HEK293 (cell line): Measurements from ENCODE around the gene MMP1.

Experiments
- CTCF ChIA-PET: fragments of 350-600 bp; formaldehyde crosslinking; extraction: SDS; loops from one replicate; lab custom pipeline; 2021; ENCODE audit warnings: antibody characterized with exemption; lab: Yijun Ruan, JAX
- POLR2A ChIA-PET: fragments of 300-600 bp; formaldehyde crosslinking; extraction: SDS; loops from one replicate; lab custom pipeline; 2020; ENCODE audit warnings: antibody characterized with exemption, inconsistent platforms; lab: Yijun Ruan, JAX
- H3K27ac ChIP-seq: fragments of 200-500 bp; sonication (Bioruptor generic); 2 replicates; pipeline ENCODE4 v1.5.1; 2014; ENCODE audit warnings: low read depth, low read length, control low read depth, inconsistent platforms; ENCODE audit errors: extremely low read depth
- H3K36me3 ChIP-seq, 2 experiments: fragments of 200-500 bp in 1 of 2; sonication (Bioruptor generic) in 1 of 2; 1 replicate in 1 of 2; 2 replicates in 1 of 2; pipeline ENCODE4 v1.5.1; 2014 to 2017; ENCODE audit warnings: inconsistent platforms in 2 of 2, low read length in 2 of 2; ENCODE audit not compliant: control insufficient read depth in 2 of 2, insufficient read depth in 1 of 2
- H3K4me1 ChIP-seq: fragments of 200-500 bp; sonication (Bioruptor generic); 2 replicates; pipeline ENCODE4 v1.5.1; 2014; ENCODE audit warnings: mild to moderate bottlenecking, low read length, inconsistent platforms; ENCODE audit not compliant: control insufficient read depth, insufficient read depth
- H3K4me3 ChIP-seq: 2 replicates; pipeline ENCODE4 v1.5.1; 2011; ENCODE audit warnings: low read depth, mild to moderate bottlenecking, control low read depth, low read length, moderate library complexity
- H3K9me3 ChIP-seq: fragments of 200-500 bp; sonication (Bioruptor generic); 2 replicates; pipeline ENCODE4 v1.5.1; 2014; ENCODE audit warnings: low read depth, low read length, inconsistent platforms; ENCODE audit not compliant: control insufficient read depth, insufficient read depth
- GLI4 ChIP-seq: fragments of 450-650 bp; formaldehyde crosslinking; IDR thresholded peaks from 2 replicates; pipeline ENCODE4 v1.5.1; 2016; ENCODE audit warnings: missing biosample characterization, missing genetic modification characterization
- REPIN1 ChIP-seq: fragments of 450-650 bp; formaldehyde crosslinking; IDR thresholded peaks from 2 replicates; pipeline ENCODE4 v1.5.1; 2017; ENCODE audit warnings: missing biosample characterization, missing genetic modification characterization, low read depth
- SCRT1 ChIP-seq: fragments of 450-650 bp; formaldehyde crosslinking; IDR thresholded peaks from 2 replicates; pipeline ENCODE4 v1.5.1; 2016; ENCODE audit warnings: missing biosample characterization, missing genetic modification characterization, borderline replicate concordance
- SP2 ChIP-seq: fragments of 450-650 bp; formaldehyde crosslinking; IDR thresholded peaks from 2 replicates; pipeline ENCODE4 v1.5.1; 2016; ENCODE audit warnings: missing biosample characterization, missing genetic modification characterization
- ZBTB21 ChIP-seq: fragments of 450-650 bp; formaldehyde crosslinking; IDR thresholded peaks from 2 replicates; pipeline ENCODE4 v1.5.1; 2017; ENCODE audit warnings: missing biosample characterization, missing genetic modification characterization
- ZBTB7A ChIP-seq: fragments of 450-650 bp; formaldehyde crosslinking; IDR thresholded peaks from 2 replicates; pipeline ENCODE4 v1.5.1; 2016; ENCODE audit warnings: low read depth, missing biosample characterization, missing genetic modification characterization
- ZNF169 ChIP-seq: fragments of 450-650 bp; formaldehyde crosslinking; IDR thresholded peaks from 2 replicates; pipeline ENCODE4 v1.5.1; 2016; ENCODE audit warnings: missing biosample characterization, missing genetic modification characterization
- ZNF184 ChIP-seq: fragments of 450-650 bp; IDR thresholded peaks from 2 replicates; pipeline ENCODE4 v1.5.1; 2018; ENCODE audit warnings: missing biosample characterization, mild to moderate bottlenecking, missing genetic modification characterization
- ZNF19 ChIP-seq: fragments of 450-650 bp; formaldehyde crosslinking; IDR thresholded peaks from 2 replicates; pipeline ENCODE4; 2016; ENCODE audit warnings: missing biosample characterization, missing genetic modification characterization, low read depth
- ZNF2 ChIP-seq: fragments of 450-650 bp; formaldehyde crosslinking; IDR thresholded peaks from 2 replicates; pipeline ENCODE4 v1.5.1; 2016; ENCODE audit warnings: missing biosample characterization, missing genetic modification characterization
- ZNF221 ChIP-seq: fragments of 450-650 bp; formaldehyde crosslinking; IDR thresholded peaks from 2 replicates; pipeline ENCODE4 v1.5.1; 2017; ENCODE audit warnings: missing biosample characterization, missing genetic modification characterization, borderline replicate concordance
- ZNF23 ChIP-seq: fragments of 450-650 bp; formaldehyde crosslinking; IDR thresholded peaks from 2 replicates; pipeline ENCODE4 v1.5.1; 2016; ENCODE audit warnings: missing biosample characterization, missing genetic modification characterization, borderline replicate concordance
- ZNF394 ChIP-seq: fragments of 450-650 bp; formaldehyde crosslinking; IDR thresholded peaks from 2 replicates; pipeline ENCODE4 v1.5.1; 2016; ENCODE audit warnings: missing biosample characterization, missing genetic modification characterization, mild to moderate bottlenecking, moderate library complexity, borderline replicate concordance
- ZNF404 ChIP-seq: fragments of 450-650 bp; formaldehyde crosslinking; IDR thresholded peaks from 2 replicates; pipeline ENCODE4 v1.5.1; 2017; ENCODE audit warnings: missing biosample characterization, missing genetic modification characterization
- ZNF416 ChIP-seq: fragments of 450-650 bp; formaldehyde crosslinking; IDR thresholded peaks from 2 replicates; pipeline ENCODE4 v1.5.1; 2016; ENCODE audit warnings: missing biosample characterization, missing genetic modification characterization
- ZNF449 ChIP-seq: fragments of 450-650 bp; formaldehyde crosslinking; IDR thresholded peaks from 2 replicates; pipeline ENCODE4 v1.5.1; 2017; ENCODE audit warnings: missing biosample characterization, mild to moderate bottlenecking, missing genetic modification characterization, moderate library complexity
- ZNF521 ChIP-seq: fragments of 450-650 bp; formaldehyde crosslinking; IDR thresholded peaks from 2 replicates; pipeline ENCODE4 v1.5.1; 2017; ENCODE audit warnings: missing biosample characterization, mild to moderate bottlenecking, missing genetic modification characterization
- ZNF560 ChIP-seq: fragments of 450-650 bp; formaldehyde crosslinking; IDR thresholded peaks from 2 replicates; pipeline ENCODE4 v1.5.1; 2017; ENCODE audit warnings: missing biosample characterization, missing genetic modification characterization, borderline replicate concordance
- ZNF626 ChIP-seq: fragments of 450-650 bp; sonication (Bioruptor Pico); formaldehyde crosslinking; IDR thresholded peaks from 2 replicates; pipeline ENCODE4 v1.5.1; 2018; ENCODE audit warnings: missing biosample characterization, missing genetic modification characterization, inconsistent platforms
- ZNF677 ChIP-seq: fragments of 450-650 bp; IDR thresholded peaks from 2 replicates; pipeline ENCODE4 v1.5.0; 2018; ENCODE audit warnings: missing biosample characterization, mild to moderate bottlenecking, missing genetic modification characterization, moderate library complexity
- ZNF701 ChIP-seq: fragments of 450-650 bp; formaldehyde crosslinking; IDR thresholded peaks from 2 replicates; pipeline ENCODE4 v1.5.1; 2016; ENCODE audit warnings: missing biosample characterization, missing genetic modification characterization
- ZSCAN30 ChIP-seq: fragments of 450-650 bp; IDR thresholded peaks from 2 replicates; pipeline ENCODE4 v1.5.1; 2018; ENCODE audit warnings: missing biosample characterization, mild to moderate bottlenecking, missing genetic modification characterization, moderate library complexity
- TF ChIP-seq, protein P1 (sequence below): fragments of 450-650 bp; formaldehyde crosslinking; IDR thresholded peaks from 2 replicates; pipeline ENCODE4 v1.5.1; 2016; ENCODE audit warnings: missing biosample characterization, missing genetic modification characterization, borderline replicate concordance
- TF ChIP-seq, protein P2 (sequence below): fragments of 450-650 bp; formaldehyde crosslinking; IDR thresholded peaks from 2 replicates; pipeline ENCODE4 v1.5.1; 2016; ENCODE audit warnings: missing biosample characterization, missing genetic modification characterization, borderline replicate concordance
- TF ChIP-seq, protein P3 (sequence below): fragments of 450-650 bp; formaldehyde crosslinking; IDR thresholded peaks from 2 replicates; pipeline ENCODE4 v1.5.1; 2017; ENCODE audit warnings: missing biosample characterization, missing genetic modification characterization

Gene MMP1

DNA sequence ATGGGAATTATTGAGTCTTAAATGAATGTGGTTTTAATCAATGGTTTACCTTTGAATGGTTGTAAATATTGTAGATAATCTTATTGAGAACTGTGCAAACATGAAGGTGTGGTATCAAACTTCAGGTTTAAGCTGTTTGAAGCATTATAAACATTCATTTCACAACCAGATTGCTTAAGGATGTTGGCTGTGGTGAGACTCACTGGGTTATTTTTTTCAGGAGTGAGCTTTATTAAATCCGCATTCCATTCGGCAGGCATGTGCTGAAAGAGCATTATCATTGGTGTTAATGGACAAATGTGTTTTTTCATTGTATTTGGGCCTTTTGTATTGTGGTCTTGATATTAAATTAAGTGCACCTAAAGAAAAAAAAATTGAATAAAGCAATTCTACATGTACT lies 35.8 kb upstream of the MMP1 start (continued):
- TF ChIP-seq ZBTB7A (tag by site-specific recombination) (no peak), ZSCAN30 (tag by site-specific recombination) (no peak), ZNF23 (tag by site-specific recombination) (no peak), ZNF19 (tag by site-specific recombination) (no peak)

DNA sequence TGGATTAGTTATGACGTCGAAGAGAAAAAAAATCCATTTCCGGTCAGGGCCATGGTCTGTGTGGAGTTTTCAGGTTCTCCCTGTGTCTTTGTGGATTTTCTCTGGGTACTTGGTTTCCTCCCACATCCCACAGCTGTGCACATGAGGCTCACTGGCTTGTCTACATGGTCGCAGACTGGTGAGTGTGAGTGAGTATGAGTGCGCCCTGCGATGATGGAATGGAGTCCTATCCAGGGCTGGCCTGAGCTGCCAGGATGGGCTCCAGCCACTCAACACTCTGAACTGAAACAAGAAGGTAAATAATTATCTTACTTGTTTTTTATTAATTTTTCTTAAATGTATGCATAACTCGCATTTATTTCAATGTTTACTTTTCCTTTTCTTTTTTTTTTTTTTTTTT lies 34.7 kb upstream of the MMP1 start:
- no peaks in the 10 kb centered on the region; the same call in 1 of the 2 replicates for H3K4me1 ChIP-seq
- no peaks in the 10 kb centered on the region for H3K9me3 ChIP-seq
- ChIA-PET CTCF (no interaction called here), POLR2A (no interaction called here)
- H3K36me3 ChIP-seq: no peaks in the 10 kb centered on the region
- no peak for TF ChIP-seq ZNF2 (tag by site-specific recombination)
- TF ChIP-seq GLI4 (tag by site-specific recombination): no peak
- TF ChIP-seq SCRT1 (tag by site-specific recombination): no peak
- no peak for TF ChIP-seq ZBTB21
- TF ChIP-seq ZNF701 (tag by site-specific recombination): no peak
- no peak for TF ChIP-seq SP2 (tag by site-specific recombination)
- TF ChIP-seq ZNF677 (tag by site-specific recombination): no peak
- TF ChIP-seq ZNF221: no peak
- no peak for TF ChIP-seq ZNF626 (tag by site-specific recombination)
- TF ChIP-seq ZNF416 (tag by site-specific recombination): no peak
- TF ChIP-seq REPIN1 (tag by site-specific recombination): no peak
- TF ChIP-seq ZNF560 (tag by site-specific recombination): no peak
- no peak for TF ChIP-seq ZNF394
- H3K27ac ChIP-seq: no peak overlapping the region
- H3K4me3 ChIP-seq: no peak overlapping the region

- H3K27ac ChIP-seq: no peak overlapping the region
- CTCF ChIA-PET: interaction anchor here (1.6 kb wide), 1 partner anchor 109 kb away, joined by 4 read pairs; no protein-coding TSS in a partner anchor
- H3K4me3 ChIP-seq: no peak overlapping the region
- no peaks in the 10 kb centered on the region for H3K36me3 ChIP-seq
- POLR2A ChIA-PET: no interaction called here
- H3K9me3 ChIP-seq: no peaks in the 10 kb centered on the region
- no peaks in the 10 kb centered on the region; the same call in 1 of the 2 replicates for H3K4me1 ChIP-seq
- TF ChIP-seq ZNF449 (tag by site-specific recombination) (no peak), ZNF521 (tag by site-specific recombination) (no peak), ZNF184 (tag by site-specific recombination) (no peak), ZNF169 (no peak), ZNF404 (no peak)
- TF ChIP-seq, protein P1, sequence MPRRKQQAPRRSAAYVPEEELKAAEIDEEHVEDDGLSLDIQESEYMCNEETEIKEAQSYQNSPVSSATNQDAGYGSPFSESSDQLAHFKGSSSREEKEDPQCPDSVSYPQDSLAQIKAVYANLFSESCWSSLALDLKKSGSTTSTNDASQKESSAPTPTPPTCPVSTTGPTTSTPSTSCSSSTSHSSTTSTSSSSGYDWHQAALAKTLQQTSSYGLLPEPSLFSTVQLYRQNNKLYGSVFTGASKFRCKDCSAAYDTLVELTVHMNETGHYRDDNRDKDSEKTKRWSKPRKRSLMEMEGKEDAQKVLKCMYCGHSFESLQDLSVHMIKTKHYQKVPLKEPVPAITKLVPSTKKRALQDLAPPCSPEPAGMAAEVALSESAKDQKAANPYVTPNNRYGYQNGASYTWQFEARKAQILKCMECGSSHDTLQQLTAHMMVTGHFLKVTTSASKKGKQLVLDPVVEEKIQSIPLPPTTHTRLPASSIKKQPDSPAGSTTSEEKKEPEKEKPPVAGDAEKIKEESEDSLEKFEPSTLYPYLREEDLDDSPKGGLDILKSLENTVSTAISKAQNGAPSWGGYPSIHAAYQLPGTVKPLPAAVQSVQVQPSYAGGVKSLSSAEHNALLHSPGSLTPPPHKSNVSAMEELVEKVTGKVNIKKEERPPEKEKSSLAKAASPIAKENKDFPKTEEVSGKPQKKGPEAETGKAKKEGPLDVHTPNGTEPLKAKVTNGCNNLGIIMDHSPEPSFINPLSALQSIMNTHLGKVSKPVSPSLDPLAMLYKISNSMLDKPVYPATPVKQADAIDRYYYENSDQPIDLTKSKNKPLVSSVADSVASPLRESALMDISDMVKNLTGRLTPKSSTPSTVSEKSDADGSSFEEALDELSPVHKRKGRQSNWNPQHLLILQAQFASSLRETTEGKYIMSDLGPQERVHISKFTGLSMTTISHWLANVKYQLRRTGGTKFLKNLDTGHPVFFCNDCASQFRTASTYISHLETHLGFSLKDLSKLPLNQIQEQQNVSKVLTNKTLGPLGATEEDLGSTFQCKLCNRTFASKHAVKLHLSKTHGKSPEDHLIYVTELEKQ (tag by site-specific recombination): no peak
- TF ChIP-seq, protein P2, sequence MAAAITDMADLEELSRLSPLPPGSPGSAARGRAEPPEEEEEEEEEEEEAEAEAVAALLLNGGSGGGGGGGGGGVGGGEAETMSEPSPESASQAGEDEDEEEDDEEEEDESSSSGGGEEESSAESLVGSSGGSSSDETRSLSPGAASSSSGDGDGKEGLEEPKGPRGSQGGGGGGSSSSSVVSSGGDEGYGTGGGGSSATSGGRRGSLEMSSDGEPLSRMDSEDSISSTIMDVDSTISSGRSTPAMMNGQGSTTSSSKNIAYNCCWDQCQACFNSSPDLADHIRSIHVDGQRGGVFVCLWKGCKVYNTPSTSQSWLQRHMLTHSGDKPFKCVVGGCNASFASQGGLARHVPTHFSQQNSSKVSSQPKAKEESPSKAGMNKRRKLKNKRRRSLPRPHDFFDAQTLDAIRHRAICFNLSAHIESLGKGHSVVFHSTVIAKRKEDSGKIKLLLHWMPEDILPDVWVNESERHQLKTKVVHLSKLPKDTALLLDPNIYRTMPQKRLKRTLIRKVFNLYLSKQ: no peak
- TF ChIP-seq, protein P3, sequence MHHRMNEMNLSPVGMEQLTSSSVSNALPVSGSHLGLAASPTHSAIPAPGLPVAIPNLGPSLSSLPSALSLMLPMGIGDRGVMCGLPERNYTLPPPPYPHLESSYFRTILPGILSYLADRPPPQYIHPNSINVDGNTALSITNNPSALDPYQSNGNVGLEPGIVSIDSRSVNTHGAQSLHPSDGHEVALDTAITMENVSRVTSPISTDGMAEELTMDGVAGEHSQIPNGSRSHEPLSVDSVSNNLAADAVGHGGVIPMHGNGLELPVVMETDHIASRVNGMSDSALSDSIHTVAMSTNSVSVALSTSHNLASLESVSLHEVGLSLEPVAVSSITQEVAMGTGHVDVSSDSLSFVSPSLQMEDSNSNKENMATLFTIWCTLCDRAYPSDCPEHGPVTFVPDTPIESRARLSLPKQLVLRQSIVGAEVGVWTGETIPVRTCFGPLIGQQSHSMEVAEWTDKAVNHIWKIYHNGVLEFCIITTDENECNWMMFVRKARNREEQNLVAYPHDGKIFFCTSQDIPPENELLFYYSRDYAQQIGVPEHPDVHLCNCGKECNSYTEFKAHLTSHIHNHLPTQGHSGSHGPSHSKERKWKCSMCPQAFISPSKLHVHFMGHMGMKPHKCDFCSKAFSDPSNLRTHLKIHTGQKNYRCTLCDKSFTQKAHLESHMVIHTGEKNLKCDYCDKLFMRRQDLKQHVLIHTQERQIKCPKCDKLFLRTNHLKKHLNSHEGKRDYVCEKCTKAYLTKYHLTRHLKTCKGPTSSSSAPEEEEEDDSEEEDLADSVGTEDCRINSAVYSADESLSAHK (tag by site-specific recombination): no peak
These were observed 33.8 kb upstream of the MMP1 start for GRCh38 chr11:102831489-102832440.
